ENCODE measurements around the gene VNN1. TPM values are rescaled to one million over a fixed set of nuclear protein-coding genes. Genes with fewer than 3 reads are reported as not detected.
"Not testable (repeated sequence)": the region's sequence is repeated elsewhere in the genome, so short reads cannot be mapped to it uniquely, and the experiment has no call there.

VNN1 gene
- total RNA-seq, 1 donor from 2014 or later = not detected

DNA sequence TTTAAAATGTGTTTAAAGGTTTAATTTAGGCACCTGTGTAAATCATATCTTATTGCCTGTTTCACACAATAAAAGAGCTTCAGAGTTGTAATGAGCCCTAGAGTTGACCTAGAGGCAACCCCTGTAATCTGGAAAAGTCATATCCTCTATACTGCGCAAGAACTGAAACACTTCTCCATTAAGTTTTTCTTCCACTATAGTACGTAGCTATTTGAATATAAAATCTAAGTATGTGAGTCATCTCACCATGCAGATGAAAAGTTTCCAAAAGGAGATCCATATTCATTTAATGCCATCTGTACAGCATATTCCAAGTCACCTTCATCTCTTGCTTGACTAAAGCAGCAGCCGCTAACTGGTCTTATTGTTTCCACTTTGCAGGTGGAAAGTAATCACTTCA is 28.8 kb downstream of the VNN1 start:
- H3K27me3 Mint-ChIP-seq (ENCODE audit: insufficient read depth, low read depth) = peaks cover 2% of the 10 kb centered on the region
- no peaks in the 10 kb centered on the region for H3K36me3 ChIP-seq
- no peaks in the 10 kb centered on the region for H3K4me1 ChIP-seq
- no peaks in the 10 kb centered on the region for H3K36me3 Mint-ChIP-seq
- no peak overlapping the region for H2AFZ ChIP-seq (replicated peaks)
- TF ChIP-seq, protein P1, sequence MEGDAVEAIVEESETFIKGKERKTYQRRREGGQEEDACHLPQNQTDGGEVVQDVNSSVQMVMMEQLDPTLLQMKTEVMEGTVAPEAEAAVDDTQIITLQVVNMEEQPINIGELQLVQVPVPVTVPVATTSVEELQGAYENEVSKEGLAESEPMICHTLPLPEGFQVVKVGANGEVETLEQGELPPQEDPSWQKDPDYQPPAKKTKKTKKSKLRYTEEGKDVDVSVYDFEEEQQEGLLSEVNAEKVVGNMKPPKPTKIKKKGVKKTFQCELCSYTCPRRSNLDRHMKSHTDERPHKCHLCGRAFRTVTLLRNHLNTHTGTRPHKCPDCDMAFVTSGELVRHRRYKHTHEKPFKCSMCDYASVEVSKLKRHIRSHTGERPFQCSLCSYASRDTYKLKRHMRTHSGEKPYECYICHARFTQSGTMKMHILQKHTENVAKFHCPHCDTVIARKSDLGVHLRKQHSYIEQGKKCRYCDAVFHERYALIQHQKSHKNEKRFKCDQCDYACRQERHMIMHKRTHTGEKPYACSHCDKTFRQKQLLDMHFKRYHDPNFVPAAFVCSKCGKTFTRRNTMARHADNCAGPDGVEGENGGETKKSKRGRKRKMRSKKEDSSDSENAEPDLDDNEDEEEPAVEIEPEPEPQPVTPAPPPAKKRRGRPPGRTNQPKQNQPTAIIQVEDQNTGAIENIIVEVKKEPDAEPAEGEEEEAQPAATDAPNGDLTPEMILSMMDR (IDR thresholded peaks at IDR 0.05) = no peak
- TF ChIP-seq EZH2phosphoT487 (IDR thresholded peaks at IDR 0.05) (no peak), EZH2 (IDR thresholded peaks at IDR 0.05) (no peak)
- no peak overlapping the region for H3K27ac Mint-ChIP-seq
- no peaks in the 10 kb centered on the region for H3K4me1 Mint-ChIP-seq
- no peak overlapping the region for H3K4me3 Mint-ChIP-seq
- H3K79me2 ChIP-seq (ENCODE audit: low read depth) = no peaks in the 10 kb centered on the region
- H3K4me2 ChIP-seq = no peak overlapping the region
- DNase-seq (ENCODE audit: low spot score) = no peak
- no peaks in the 10 kb centered on the region for H3K9me3 ChIP-seq (ENCODE audit: low read depth)
- H3K9ac ChIP-seq = no peak overlapping the region
- no peaks in the 10 kb centered on the region for H3K9me3 Mint-ChIP-seq
- no peaks in the 10 kb centered on the region for H3K27me3 ChIP-seq
- no peak overlapping the region for H3K4me3 ChIP-seq
- no peak overlapping the region for H3K27ac ChIP-seq
- H4K20me1 ChIP-seq (ENCODE audit: low read depth) = no peaks in the 10 kb centered on the region
- no peaks in the 10 kb centered on the region for H3F3A ChIP-seq (ENCODE audit: low read depth)

DNA sequence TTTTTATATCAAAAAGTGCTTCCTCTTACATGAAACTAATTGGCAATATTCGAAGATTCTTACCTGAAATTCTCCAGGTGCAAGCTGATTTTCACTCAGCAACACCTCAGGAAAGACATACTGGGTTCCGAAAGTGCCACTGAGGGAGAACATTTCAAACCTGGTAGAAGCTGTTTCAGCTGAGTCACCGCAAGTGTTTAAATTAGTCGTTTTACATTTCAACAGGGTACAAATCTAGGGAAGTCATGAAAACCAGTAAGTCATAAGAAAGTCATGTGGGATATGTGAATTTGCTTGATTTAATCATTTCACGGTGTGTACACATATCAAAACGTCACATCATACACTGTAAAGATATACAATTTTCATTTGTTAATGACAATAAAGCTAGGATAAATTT is 29.6 kb downstream of the VNN1 start:
- H3K27me3 Mint-ChIP-seq (ENCODE audit: insufficient read depth, low read depth) = peaks cover 2% of the 10 kb centered on the region
- no peak overlapping the region for H3K4me3 Mint-ChIP-seq
- H3K9me3 Mint-ChIP-seq = no peaks in the 10 kb centered on the region
- H3K27ac ChIP-seq = no peak overlapping the region
- H3K4me1 Mint-ChIP-seq = no peaks in the 10 kb centered on the region
- no peaks in the 10 kb centered on the region for H3K27me3 ChIP-seq
- H3K36me3 ChIP-seq = no peaks in the 10 kb centered on the region
- no peak overlapping the region for H2AFZ ChIP-seq (replicated peaks)
- H3K9me3 ChIP-seq (ENCODE audit: low read depth) = no peaks in the 10 kb centered on the region
- no peaks in the 10 kb centered on the region for H3K36me3 Mint-ChIP-seq
- H3K4me2 ChIP-seq = no peak overlapping the region
- H3K4me1 ChIP-seq = no peaks in the 10 kb centered on the region
- no peaks in the 10 kb centered on the region for H3F3A ChIP-seq (ENCODE audit: low read depth)
- DNase-seq (ENCODE audit: low spot score) = no peak
- TF ChIP-seq, protein P1 (IDR thresholded peaks at IDR 0.05) = no peak
- TF ChIP-seq EZH2phosphoT487 (IDR thresholded peaks at IDR 0.05) (no peak), EZH2 (IDR thresholded peaks at IDR 0.05) (no peak)
- H3K4me3 ChIP-seq = no peak overlapping the region
- H4K20me1 ChIP-seq (ENCODE audit: low read depth) = no peaks in the 10 kb centered on the region
- H3K9ac ChIP-seq = no peak overlapping the region
- H3K27ac Mint-ChIP-seq = no peak overlapping the region
- no peaks in the 10 kb centered on the region for H3K79me2 ChIP-seq (ENCODE audit: low read depth)

DNA sequence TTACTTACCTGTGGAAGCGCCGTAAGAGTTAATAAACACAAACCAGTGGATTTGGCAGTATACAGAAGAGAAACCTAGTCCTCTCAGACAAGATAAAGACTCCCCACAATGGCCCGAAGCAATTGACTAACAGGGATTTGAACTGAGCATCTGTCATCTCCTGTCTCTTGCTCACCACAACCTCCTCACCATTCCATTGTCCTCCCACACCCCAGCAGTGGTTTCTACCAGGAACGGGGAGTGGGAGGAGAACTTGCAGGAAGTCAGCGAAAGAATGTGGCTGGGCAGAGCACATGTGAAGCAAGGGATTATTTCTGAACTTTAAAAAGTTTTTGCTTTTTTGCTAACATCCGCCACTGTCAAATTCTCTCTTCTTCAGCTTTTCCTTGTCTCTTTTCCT is 30.3 kb downstream of the VNN1 start:
- no peaks in the 10 kb centered on the region for H4K20me1 ChIP-seq (ENCODE audit: low read depth)
- Mint-ChIP-seq H3K4me1 (no peaks in the 10 kb centered on the region), H3K27me3 (ENCODE audit: insufficient read depth, low read depth) (peaks cover 2% of the 10 kb centered on the region), H3K9me3 (no peaks in the 10 kb centered on the region), H3K27ac (no peak overlapping the region), H3K4me3 (no peak overlapping the region), H3K36me3 (no peaks in the 10 kb centered on the region)
- no peak overlapping the region for H2AFZ ChIP-seq (replicated peaks)
- no peaks in the 10 kb centered on the region for H3K4me1 ChIP-seq
- no peak overlapping the region for H3K9ac ChIP-seq
- no peak overlapping the region for H3K4me2 ChIP-seq
- no peaks in the 10 kb centered on the region for H3K9me3 ChIP-seq (ENCODE audit: low read depth)
- no peaks in the 10 kb centered on the region for H3F3A ChIP-seq (ENCODE audit: low read depth)
- H3K36me3 ChIP-seq = no peaks in the 10 kb centered on the region
- no peak overlapping the region for H3K27ac ChIP-seq
- no peaks in the 10 kb centered on the region for H3K79me2 ChIP-seq (ENCODE audit: low read depth)
- no peaks in the 10 kb centered on the region for H3K27me3 ChIP-seq
- H3K4me3 ChIP-seq = no peak overlapping the region
- DNase-seq (ENCODE audit: low spot score) = no peak
- TF ChIP-seq, protein P1 (IDR thresholded peaks at IDR 0.05) = no peak
- no peak for TF ChIP-seq EZH2phosphoT487 (IDR thresholded peaks at IDR 0.05)

DNA sequence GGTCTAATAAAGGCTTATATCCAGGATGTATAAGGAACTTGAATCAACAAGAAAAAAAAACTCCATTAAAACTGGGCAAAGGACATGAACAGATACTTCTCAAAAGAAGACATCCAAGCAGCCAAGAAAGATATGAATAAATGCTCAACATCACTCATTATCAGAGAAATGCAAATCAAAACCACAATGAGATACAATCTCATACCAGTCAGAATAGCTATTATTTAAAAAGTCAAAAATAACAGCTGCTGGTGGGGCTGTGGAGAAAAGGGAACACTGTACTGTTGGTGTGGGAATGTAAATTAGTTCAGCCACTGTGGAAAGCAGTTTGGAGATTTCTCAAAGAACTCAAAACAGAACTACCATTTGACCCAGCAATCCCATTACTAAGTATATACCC is 34.8 kb downstream of the VNN1 start:
- H3K27me3 Mint-ChIP-seq (ENCODE audit: insufficient read depth, low read depth); H3F3A ChIP-seq (ENCODE audit: low read depth); H3K4me1 Mint-ChIP-seq: not testable (repeated sequence)

More for the DNA sequence above, 34.8 kb downstream of the VNN1 start:
- H3K4me3 Mint-ChIP-seq; H3K27ac Mint-ChIP-seq; H3K4me3 ChIP-seq; H3K36me3 ChIP-seq; H3K79me2 ChIP-seq (ENCODE audit: low read depth); DNase-seq (ENCODE audit: low spot score); H3K27ac ChIP-seq; H4K20me1 ChIP-seq (ENCODE audit: low read depth); H3K27me3 ChIP-seq; H3K9me3 Mint-ChIP-seq; H3K9ac ChIP-seq; H3K9me3 ChIP-seq (ENCODE audit: low read depth); H3K36me3 Mint-ChIP-seq; H3K4me1 ChIP-seq; H2AFZ ChIP-seq (replicated peaks); H3K4me2 ChIP-seq: not testable (repeated sequence)
